HCT116 (cell line): ENCODE measurements around the gene SENP8. TPM values are rescaled to one million over a fixed set of nuclear protein-coding genes. Genes with fewer than 3 reads are reported as not detected.

Source experiments
- ATAC-seq: fragments of 200-7000 bp; cut with Tn5 transposase; 2 replicates; pipeline ENCODE4 v1.9.1; 2020; ENCODE audit warnings: mild to moderate bottlenecking, moderate library complexity
- BruUV-seq: library from RNA; stranded (reverse); fragments of 400-500 nt; replicated peaks from 2 replicates; lab custom pipeline; 2021; lab: Mats Ljungman, UMichigan
- CTCF ChIA-PET: fragments of 300-600 bp; sonication (Branson Sonifier 250); formaldehyde crosslinking; loops from one replicate; lab custom pipeline; 2021; ENCODE audit warnings: antibody characterized with exemption; lab: Charles Lee
- POLR2A ChIA-PET: fragments of 300-600, 350-600 bp; sonication (Branson Sonifier 250); formaldehyde crosslinking; loops from one replicate; lab custom pipeline; 2021; ENCODE audit warnings: antibody characterized with exemption; lab: Charles Lee
- RAD21 ChIA-PET, 2 experiments: fragments of 300-600 bp; sonication (Branson Sonifier 250); formaldehyde crosslinking; loops; one replicate each; lab custom pipeline; 2023; ENCODE audit warnings: low total read pairs in 2 of 2; ENCODE audit not compliant: uncharacterized antibody in 2 of 2, unreplicated experiment in 2 of 2, low non-redundant PET in 1 of 2; lab: Charles Lee
- DNase-seq: peaks from one replicate; pipeline ENCODE4 v3.0.0-alpha.2; 2010; ENCODE audit warnings: low read depth, low spot score
- H2AFZ ChIP-seq: fragments of 200-600 bp; shearing (Covaris generic), sonication (generic); 2 replicates; pipeline ENCODE4 v1.6.1; 2017; ENCODE audit warnings: low read depth, mixed run types, mixed read lengths, antibody characterized with exemption, low read length; ENCODE audit not compliant: poor library complexity, severe bottlenecking
- H3K27ac ChIP-seq: 2 replicates; pipeline ENCODE4 v1.5.1; 2012; ENCODE audit warnings: low read depth, low read length
- H3K27me3 ChIP-seq: fragments of 200-600 bp; sonication (generic); 2 replicates; pipeline ENCODE4 v1.6.1; 2016; ENCODE audit warnings: mixed run types, low read length, mixed read lengths; ENCODE audit not compliant: insufficient read depth
- H3K36me3 ChIP-seq, 2 experiments: fragments of 200-500 bp in 1 of 2; fragments of 200-600 bp in 1 of 2; sonication (Bioruptor generic) in 1 of 2; sonication (generic) in 1 of 2; 2 replicates each; pipeline versions ENCODE4 v1.5.1 to v1.6.1; 2014 to 2016; ENCODE audit warnings: low read length in 2 of 2, inconsistent platforms in 1 of 2, mixed read lengths in 1 of 2, mixed run types in 1 of 2; ENCODE audit not compliant: insufficient read depth in 2 of 2, control insufficient read depth in 1 of 2
- H3K4me1 ChIP-seq, 2 experiments: fragments of 200-600 bp in 1 of 2; sonication (generic) in 1 of 2; 2 replicates each; pipeline versions ENCODE4 v1.5.1 to v1.6.1; 2012 to 2017; ENCODE audit warnings: low read length in 2 of 2, inconsistent platforms in 1 of 2, mild to moderate bottlenecking in 1 of 2, mixed read lengths in 1 of 2, mixed run types in 1 of 2, moderate library complexity in 1 of 2; ENCODE audit not compliant: insufficient read depth in 2 of 2, control insufficient read depth in 1 of 2
- H3K4me2 ChIP-seq: fragments of 200-600 bp; sonication (generic); 2 replicates; pipeline ENCODE4 v1.6.1; 2017; ENCODE audit warnings: mixed run types, low read length, mixed read lengths
- H3K4me3 ChIP-seq, 2 experiments: fragments of 200-600 bp in 1 of 2; sonication (generic) in 1 of 2; replicated peaks in 1 of 2; 2 replicates each; pipeline ENCODE4 v1.5.1; 2011 to 2016; ENCODE audit warnings: low read length in 2 of 2, control low read depth in 1 of 2, low read depth in 1 of 2, mild to moderate bottlenecking in 1 of 2, mixed read lengths in 1 of 2, mixed run types in 1 of 2
- H3K79me2 ChIP-seq: fragments of 200-600 bp; sonication (generic); 2 replicates; pipeline ENCODE4 v1.6.1; 2017; ENCODE audit warnings: mild to moderate bottlenecking, mixed run types, low read length, moderate library complexity, mixed read lengths; ENCODE audit not compliant: insufficient read depth
- H3K9ac ChIP-seq: fragments of 200-600 bp; sonication (generic); 2 replicates; pipeline ENCODE4 v1.6.1; 2016; ENCODE audit warnings: low read length, mixed read lengths
- H3K9me2 ChIP-seq: fragments of 200-600 bp; sonication (generic), shearing (Covaris generic); 2 replicates; pipeline ENCODE4 v1.6.1; 2017; ENCODE audit warnings: mixed run types, mild to moderate bottlenecking, moderate library complexity; ENCODE audit not compliant: insufficient read depth
- H3K9me3 ChIP-seq, 2 experiments: fragments of 200-500 bp in 1 of 2; fragments of 200-600 bp in 1 of 2; sonication (Bioruptor generic) in 1 of 2; sonication (generic) in 1 of 2; 2 replicates each; pipeline ENCODE4 v1.6.1; 2014 to 2017; ENCODE audit warnings: low read length in 2 of 2, mixed read lengths in 2 of 2, inconsistent platforms in 1 of 2, low read depth in 1 of 2, mild to moderate bottlenecking in 1 of 2, mixed run types in 1 of 2, moderate library complexity in 1 of 2; ENCODE audit not compliant: control insufficient read depth in 1 of 2, insufficient read depth in 1 of 2
- H4K20me1 ChIP-seq: fragments of 200-600 bp; sonication (generic), shearing (Covaris generic); 2 replicates; pipeline ENCODE4 v1.6.1; 2017; ENCODE audit warnings: mixed run types, mild to moderate bottlenecking, moderate library complexity; ENCODE audit not compliant: insufficient read depth
- CBX3 ChIP-seq: IDR thresholded peaks from 2 replicates; pipeline ENCODE4 v1.6.1; 2012; ENCODE audit warnings: low read depth
- CEBPB ChIP-seq: IDR thresholded peaks from 2 replicates; pipeline ENCODE4 v1.6.1; 2012; ENCODE audit warnings: low read depth
- EZH2phosphoT487 ChIP-seq: fragments of 200-600 bp; IDR thresholded peaks from 2 replicates; pipeline ENCODE4 v1.6.1; 2018; ENCODE audit warnings: antibody characterized with exemption, borderline replicate concordance
- FOSL1 ChIP-seq: IDR thresholded peaks from 2 replicates; pipeline ENCODE4 v1.6.1; 2012; ENCODE audit warnings: low read depth
- MAX ChIP-seq: IDR thresholded peaks from 2 replicates; pipeline ENCODE4 v1.6.1; 2012
- POLR2A ChIP-seq: IDR thresholded peaks from 2 replicates; pipeline ENCODE4 v1.7.0; 2011; ENCODE audit warnings: borderline replicate concordance; ENCODE audit not compliant: insufficient read depth, insufficient read length; ENCODE audit errors: extremely low read depth
- RAD21 ChIP-seq: IDR thresholded peaks from 2 replicates; pipeline ENCODE4 v1.6.1; 2012; ENCODE audit warnings: low read depth, mild to moderate bottlenecking
- REST ChIP-seq: IDR thresholded peaks from 2 replicates; pipeline ENCODE4 v1.6.1; 2012; ENCODE audit warnings: low read depth
- SIN3A ChIP-seq: IDR thresholded peaks from 2 replicates; pipeline ENCODE4 v1.6.1; 2012; ENCODE audit warnings: low read depth
- SRF ChIP-seq: IDR thresholded peaks from 2 replicates; pipeline ENCODE4 v1.6.1; 2012; ENCODE audit warnings: low read depth
- YY1 ChIP-seq: IDR thresholded peaks from 2 replicates; pipeline ENCODE4 v1.6.1; 2011; ENCODE audit warnings: low read length, low read depth, moderate library complexity, mild to moderate bottlenecking; ENCODE audit not compliant: insufficient replicate concordance; ENCODE audit errors: extremely low read depth
- intact Hi-C: fragments of 100-400 bp; cut with micrococcal nuclease; formaldehyde crosslinking; loops from 2 replicates; pipeline ENCODE4 v1.10.0; 2022
- total RNA-seq: library from RNA; stranded (reverse); gene quantifications from one replicate; pipeline ENCODE4 v1.2.1, GENCODE V29; 2021; ENCODE audit not compliant: unreplicated experiment
- TF ChIP-seq, protein P1 (sequence below), 3 experiments: fragments of 200-600 bp in 1 of 3; sonication (generic) in 1 of 3; IDR thresholded peaks in 2 of 3; conservative IDR thresholded peaks in 1 of 3; 2 replicates each; pipeline ENCODE4 v1.5.1; 2012 to 2017; ENCODE audit warnings: low read depth in 2 of 3, low read length in 2 of 3, antibody characterized with exemption in 1 of 3, borderline replicate concordance in 1 of 3, control low read depth in 1 of 3, mild to moderate bottlenecking in 1 of 3, mixed read lengths in 1 of 3, mixed run types in 1 of 3, moderate library complexity in 1 of 3; ENCODE audit not compliant: insufficient read depth in 1 of 3

SENP8 gene
- total RNA-seq, 1 experiment from 2014 or later, result 3.8 TPM

DNA sequence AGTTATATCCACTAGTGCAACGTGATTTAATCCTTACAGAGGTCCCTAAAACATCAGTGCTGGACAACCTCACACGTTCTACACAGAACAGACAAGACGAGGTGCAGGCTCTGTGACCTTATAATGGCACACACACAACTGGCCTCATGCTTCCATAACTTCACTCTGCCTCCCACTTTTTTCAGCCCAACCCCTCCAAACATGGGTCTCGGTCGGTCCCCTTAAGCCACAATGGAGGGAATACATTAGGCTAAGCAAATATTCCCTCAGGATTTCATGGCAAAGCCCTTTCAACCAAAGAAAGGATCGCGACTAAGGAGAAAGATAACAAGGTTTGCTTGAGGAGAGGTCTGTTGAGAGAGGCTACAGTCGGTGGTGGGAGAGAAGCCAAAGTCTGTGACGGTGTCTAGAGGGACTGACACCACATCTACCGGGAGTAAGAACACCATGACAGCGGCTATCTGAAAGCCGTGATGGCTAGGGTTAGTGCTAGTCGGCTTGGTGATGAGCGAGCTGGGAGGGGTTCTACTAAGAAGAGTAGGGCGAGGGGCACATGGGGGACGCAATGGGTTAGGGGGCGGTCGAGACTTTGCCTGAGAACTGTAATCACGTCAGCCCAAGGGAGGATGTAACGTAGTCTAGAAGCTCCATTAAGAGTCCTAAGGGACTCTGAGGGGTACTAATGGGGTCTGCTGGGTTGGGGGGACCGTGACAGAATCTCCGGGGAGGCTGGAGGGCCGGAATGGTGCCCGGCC lies 1.3 kb upstream of the SENP8 start:
- peak overlapping the region; percentile 83 for H3K27ac ChIP-seq
- H3K4me3 ChIP-seq, result peak overlapping the region; percentile 80 to 81
- POLR2A ChIA-PET, result interaction anchor here (1.4 kb wide), 1 partner anchor 10 kb away, joined by 14 read pairs; no protein-coding TSS in a partner anchor
- H2AFZ ChIP-seq, result no peak overlapping the region
- H3K27me3 ChIP-seq, result no peaks in the 10 kb centered on the region
- no peaks in the 10 kb centered on the region for H3K9me2 ChIP-seq
- no peaks in the 10 kb centered on the region for H4K20me1 ChIP-seq
- intact Hi-C loops, result no loop called here
- peaks cover 38% of the 10 kb centered on the region for H3K79me2 ChIP-seq
- RAD21 ChIA-PET, result no interaction called here
- ATAC-seq (peak; percentile 0; the same call in 1 of the 2 replicates), DNase-seq (no peak)
- TF ChIP-seq CBX3 (no peak), POLR2A (no peak), CEBPB (no peak), SRF (no peak), EZH2phosphoT487 (no peak), RAD21 (no peak), SIN3A (no peak), YY1 (no peak), MAX (no peak), FOSL1 (no peak), REST (no peak)
- TF ChIP-seq, protein P1, sequence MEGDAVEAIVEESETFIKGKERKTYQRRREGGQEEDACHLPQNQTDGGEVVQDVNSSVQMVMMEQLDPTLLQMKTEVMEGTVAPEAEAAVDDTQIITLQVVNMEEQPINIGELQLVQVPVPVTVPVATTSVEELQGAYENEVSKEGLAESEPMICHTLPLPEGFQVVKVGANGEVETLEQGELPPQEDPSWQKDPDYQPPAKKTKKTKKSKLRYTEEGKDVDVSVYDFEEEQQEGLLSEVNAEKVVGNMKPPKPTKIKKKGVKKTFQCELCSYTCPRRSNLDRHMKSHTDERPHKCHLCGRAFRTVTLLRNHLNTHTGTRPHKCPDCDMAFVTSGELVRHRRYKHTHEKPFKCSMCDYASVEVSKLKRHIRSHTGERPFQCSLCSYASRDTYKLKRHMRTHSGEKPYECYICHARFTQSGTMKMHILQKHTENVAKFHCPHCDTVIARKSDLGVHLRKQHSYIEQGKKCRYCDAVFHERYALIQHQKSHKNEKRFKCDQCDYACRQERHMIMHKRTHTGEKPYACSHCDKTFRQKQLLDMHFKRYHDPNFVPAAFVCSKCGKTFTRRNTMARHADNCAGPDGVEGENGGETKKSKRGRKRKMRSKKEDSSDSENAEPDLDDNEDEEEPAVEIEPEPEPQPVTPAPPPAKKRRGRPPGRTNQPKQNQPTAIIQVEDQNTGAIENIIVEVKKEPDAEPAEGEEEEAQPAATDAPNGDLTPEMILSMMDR (IDR thresholded peaks at IDR 0.05 in 2 of 3, conservative IDR thresholded peaks at IDR 0.05 in 1 of 3; ENCODE audit: borderline replicate concordance in 1 of 3, insufficient read depth in 1 of 3, low read depth in 2 of 3, low read length in 2 of 3), result no peak
- H3K9me3 ChIP-seq, result no peaks in the 10 kb centered on the region
- peaks cover 4 to 17% of the 10 kb centered on the region in 2 experiments; a peak in 3 of 4 replicates for H3K4me1 ChIP-seq
- H3K4me2 ChIP-seq, result peak overlapping the region; percentile 92
- H3K36me3 ChIP-seq, result no peaks in the 10 kb centered on the region
- H3K9ac ChIP-seq, result peak overlapping the region; percentile 77
- CTCF ChIA-PET, result no interaction called here
- BruUV-seq, result no TSS peak
